Measurements from ENCODE around the gene ULBP3.

DNA sequence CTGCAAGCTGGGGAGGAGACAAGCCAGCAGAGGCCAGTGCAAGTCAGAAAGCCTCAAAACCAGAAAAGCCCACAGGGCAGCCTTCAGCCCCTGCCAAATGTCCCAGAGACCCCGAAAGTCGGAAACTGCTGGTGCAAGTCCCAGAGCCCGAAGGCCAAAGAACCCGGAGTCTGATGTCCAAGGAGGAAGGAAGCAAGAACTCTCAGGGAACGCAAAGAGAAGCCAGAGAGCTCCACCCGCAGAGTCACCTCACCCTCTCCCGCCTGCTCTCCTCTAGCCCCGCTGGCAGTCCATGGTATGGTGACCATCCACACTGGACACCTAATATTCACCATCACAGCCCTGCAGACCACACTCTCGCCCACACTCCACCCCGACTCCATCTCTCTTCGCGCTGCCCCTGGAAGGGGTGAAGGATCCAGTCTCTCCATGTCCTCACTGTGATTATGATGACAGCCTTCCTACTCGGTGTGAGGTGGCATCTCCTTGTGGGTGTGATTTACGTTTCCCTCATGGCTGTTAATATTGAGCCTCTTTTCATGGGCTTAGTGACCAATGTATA, 10.6 kb downstream of the ULBP3 start:
- TF ChIP-seq, protein P1, sequence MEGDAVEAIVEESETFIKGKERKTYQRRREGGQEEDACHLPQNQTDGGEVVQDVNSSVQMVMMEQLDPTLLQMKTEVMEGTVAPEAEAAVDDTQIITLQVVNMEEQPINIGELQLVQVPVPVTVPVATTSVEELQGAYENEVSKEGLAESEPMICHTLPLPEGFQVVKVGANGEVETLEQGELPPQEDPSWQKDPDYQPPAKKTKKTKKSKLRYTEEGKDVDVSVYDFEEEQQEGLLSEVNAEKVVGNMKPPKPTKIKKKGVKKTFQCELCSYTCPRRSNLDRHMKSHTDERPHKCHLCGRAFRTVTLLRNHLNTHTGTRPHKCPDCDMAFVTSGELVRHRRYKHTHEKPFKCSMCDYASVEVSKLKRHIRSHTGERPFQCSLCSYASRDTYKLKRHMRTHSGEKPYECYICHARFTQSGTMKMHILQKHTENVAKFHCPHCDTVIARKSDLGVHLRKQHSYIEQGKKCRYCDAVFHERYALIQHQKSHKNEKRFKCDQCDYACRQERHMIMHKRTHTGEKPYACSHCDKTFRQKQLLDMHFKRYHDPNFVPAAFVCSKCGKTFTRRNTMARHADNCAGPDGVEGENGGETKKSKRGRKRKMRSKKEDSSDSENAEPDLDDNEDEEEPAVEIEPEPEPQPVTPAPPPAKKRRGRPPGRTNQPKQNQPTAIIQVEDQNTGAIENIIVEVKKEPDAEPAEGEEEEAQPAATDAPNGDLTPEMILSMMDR (conservative IDR thresholded peaks at IDR 0.05; ENCODE audit: low read depth, low read length): no peak
- TF ChIP-seq POLR2A (IDR thresholded peaks at IDR 0.05; ENCODE audit: low read depth, low read length): no peak
- no peak for TF ChIP-seq RCOR1 (IDR thresholded peaks at IDR 0.05; ENCODE audit: insufficient replicate concordance, low read length)
- TF ChIP-seq BHLHE40 (IDR thresholded peaks at IDR 0.05; ENCODE audit: low read depth, low read length): no peak
- TF ChIP-seq FOS (IDR thresholded peaks at IDR 0.05; ENCODE audit: low read depth, low read length): no peak
- TF ChIP-seq CHD1 (IDR thresholded peaks at IDR 0.05; ENCODE audit: low read depth, low read length): no peak
- TF ChIP-seq MAFK (IDR thresholded peaks at IDR 0.05; ENCODE audit: low read depth, low read length): no peak
- no peak for TF ChIP-seq USF2 (IDR thresholded peaks at IDR 0.05; ENCODE audit: low read depth, low read length)
- no peak for TF ChIP-seq CEBPB (IDR thresholded peaks at IDR 0.05; ENCODE audit: low read depth, low read length)
- TF ChIP-seq ELK1 (IDR thresholded peaks at IDR 0.05; ENCODE audit: borderline replicate concordance, low read depth, low read length): no peak
